Common myeloid progenitor, CD34-positive (primary cell): ENCODE results near the gene PRSS22.

Source experiments
- CTCF ChIA-PET: fragments of 350-600 bp; sonication (Branson Sonifier 250); formaldehyde crosslinking; loops from one replicate; lab custom pipeline; 2021; ENCODE audit warnings: antibody characterized with exemption; lab: Charles Lee
- POLR2A ChIA-PET: fragments of 350-600 bp; sonication (Branson Sonifier 250); formaldehyde crosslinking; loops from one replicate; lab custom pipeline; 2021; ENCODE audit warnings: antibody characterized with exemption; lab: Charles Lee
- DNase-seq, 3 donors: peaks; one replicate each; pipeline versions ENCODE4 v3.0.0 to v3.0.0-alpha.2; 2013
- H3K27ac ChIP-seq, 2 experiments: 1 replicate in 1 of 2; 2 replicates in 1 of 2; pipeline ENCODE4 v1.7.0; 2013; ENCODE audit warnings: inconsistent platforms in 2 of 2, low read length in 2 of 2, mild to moderate bottlenecking in 2 of 2, low read depth in 1 of 2, moderate library complexity in 1 of 2; ENCODE audit not compliant: severe bottlenecking in 2 of 2, insufficient read depth in 1 of 2, poor library complexity in 1 of 2
- H3K27me3 ChIP-seq, 5 experiments: replicated peaks in 2 of 5; 1 replicate in 3 of 5; 2 replicates in 2 of 5; pipeline versions ENCODE4 v1.6.1 to v1.7.0; 2013; ENCODE audit warnings: low read length in 4 of 5, mild to moderate bottlenecking in 2 of 5, moderate library complexity in 2 of 5, inconsistent platforms in 1 of 5; ENCODE audit not compliant: insufficient read depth in 5 of 5, control insufficient read depth in 4 of 5
- H3K36me3 ChIP-seq, 4 experiments: 1 replicate in 2 of 4; 2 replicates in 2 of 4; pipeline versions ENCODE4 v1.6.1 to v1.7.0; 2013; ENCODE audit warnings: low read length in 3 of 4, control low read depth in 1 of 4, mild to moderate bottlenecking in 1 of 4; ENCODE audit not compliant: control insufficient read depth in 4 of 4, insufficient read depth in 4 of 4
- H3K4me1 ChIP-seq, 4 experiments: 1 replicate in 3 of 4; 2 replicates in 1 of 4; pipeline versions ENCODE4 v1.6.1 to v1.7.1; 2013; ENCODE audit warnings: low read length in 3 of 4, mild to moderate bottlenecking in 3 of 4, control low read depth in 1 of 4, inconsistent platforms in 1 of 4, moderate library complexity in 1 of 4; ENCODE audit not compliant: control insufficient read depth in 4 of 4, insufficient read depth in 4 of 4; ENCODE audit errors: control extremely low read depth in 1 of 4
- H3K4me3 ChIP-seq, 7 experiments: 1 replicate in 4 of 7; 2 replicates in 3 of 7; pipeline versions ENCODE4 v1.5.1 to v1.7.0; 2013; ENCODE audit warnings: mild to moderate bottlenecking in 7 of 7, low read length in 6 of 7, moderate library complexity in 6 of 7, inconsistent platforms in 2 of 7, low read depth in 2 of 7, control low read depth in 1 of 7; ENCODE audit not compliant: insufficient read depth in 4 of 7, control insufficient read depth in 1 of 7; ENCODE audit errors: extremely low read depth in 1 of 7
- H3K9me3 ChIP-seq, 5 experiments: 1 replicate in 4 of 5; 2 replicates in 1 of 5; pipeline versions ENCODE4 v1.6.1 to v1.7.1; 2013; ENCODE audit warnings: low read length in 4 of 5, mild to moderate bottlenecking in 2 of 5, inconsistent platforms in 1 of 5, low read depth in 1 of 5, moderate library complexity in 1 of 5; ENCODE audit not compliant: control insufficient read depth in 4 of 5, insufficient read depth in 2 of 5; ENCODE audit errors: control extremely low read depth in 1 of 5
- WGBS: methylation state at CpG from one replicate; pipeline ENCODE4 v1.1.5; 2013; ENCODE audit not compliant: insufficient coverage; 5-methylcytosine and 5-hydroxymethylcytosine counted together

PRSS22 gene

GRCh38 chr16:2806286-2806685, 51.7 kb downstream of the PRSS22 start:
- H3K36me3 ChIP-seq, result no peaks in the 10 kb centered on the region
- no peak for DNase-seq
- H3K9me3 ChIP-seq, result peaks cover 0 to 24% (median 15%) of the 10 kb centered on the region in 5 experiments
- peaks cover 0 to 7% (median 4%) of the 10 kb centered on the region in 5 experiments for H3K27me3 ChIP-seq
- ChIA-PET POLR2A (no interaction called here), CTCF (no interaction called here)
- no peak overlapping the region for H3K4me3 ChIP-seq
- no peaks in the 10 kb centered on the region for H3K4me1 ChIP-seq
- 89% methylated on average over 3 of the region's 5 CpGs for WGBS
- H3K27ac ChIP-seq, result no peak overlapping the region

GRCh38 chr16:2804728-2805127, 53.2 kb downstream of the PRSS22 start:
- Histone ChIP-seq H3K9me3 (peaks cover 0 to 24% (median 15%) of the 10 kb centered on the region in 5 experiments), H3K4me3 (no peak overlapping the region), H3K27me3 (peaks cover 0 to 4% (median 0%) of the 10 kb centered on the region in 5 experiments), H3K4me1 (no peaks in the 10 kb centered on the region), H3K36me3 (no peaks in the 10 kb centered on the region), H3K27ac (no peak overlapping the region)
- POLR2A ChIA-PET, result no interaction called here
- 100% methylated on average over 2 of the region's 4 CpGs for WGBS
- no peak for DNase-seq
- CTCF ChIA-PET, result no interaction called here

- Histone ChIP-seq H3K36me3 (no peaks in the 10 kb centered on the region), H3K27ac (no peak overlapping the region), H3K4me3 (no peak overlapping the region), H3K4me1 (no peaks in the 10 kb centered on the region), H3K27me3 (peaks cover 0 to 4% (median 0%) of the 10 kb centered on the region in 5 experiments), H3K9me3 (peaks cover 0 to 24% (median 15%) of the 10 kb centered on the region in 5 experiments)
- ChIA-PET POLR2A (no interaction called here), CTCF (no interaction called here)
- WGBS, result 93% methylated on average over 2 of the region's 3 CpGs
- no peak for DNase-seq
These were observed 54.3 kb downstream of the PRSS22 start for GRCh38 chr16:2803545-2804195.
